ENCODE results near the gene VWA2.

The VWA2 gene

DNA sequence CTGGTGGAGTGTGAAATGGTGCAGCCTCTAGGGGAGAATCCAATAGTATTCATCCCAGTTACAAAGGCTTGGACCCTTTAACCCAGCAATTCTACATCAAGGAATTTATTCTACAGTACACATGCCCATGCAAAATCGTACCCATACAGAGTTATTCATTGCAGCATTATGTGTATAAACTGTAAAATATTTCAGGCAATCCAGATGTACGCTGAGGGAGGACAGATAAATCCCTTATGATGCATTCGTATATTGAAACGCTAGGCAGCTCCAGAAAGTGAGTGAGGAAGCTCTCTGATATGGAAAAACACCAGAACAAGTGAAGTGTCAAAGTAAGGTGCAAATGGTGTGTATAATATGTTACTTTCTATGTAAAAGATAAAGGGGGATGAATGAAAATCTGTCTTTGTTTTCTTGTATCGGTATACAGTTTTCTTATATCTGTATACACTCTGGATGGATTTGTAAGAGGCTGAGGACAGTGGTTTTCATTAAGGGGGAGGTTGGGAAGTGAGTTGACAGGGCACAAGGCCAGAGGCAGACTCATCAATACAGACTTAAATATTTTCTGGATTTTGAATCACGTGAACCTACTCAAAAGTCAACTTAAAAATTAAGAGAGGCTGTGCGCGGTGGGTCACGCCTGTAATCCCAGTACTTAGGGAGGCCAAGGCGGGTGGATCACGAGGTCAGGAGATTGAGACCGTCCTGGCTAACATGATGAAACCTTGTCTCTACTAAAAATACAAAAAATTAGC is 17.1 kb downstream of the VWA2 start:
- Histone ChIP-seq H3K27me3 (ENCODE audit: insufficient read depth, low read length, poor library complexity, severe bottlenecking) (no peaks in the 10 kb centered on the region), H2AFZ (ENCODE audit: low read length) (no peak overlapping the region), H3K4me2 (ENCODE audit: low read depth, low read length, poor library complexity, severe bottlenecking) (no peak overlapping the region)

DNA sequence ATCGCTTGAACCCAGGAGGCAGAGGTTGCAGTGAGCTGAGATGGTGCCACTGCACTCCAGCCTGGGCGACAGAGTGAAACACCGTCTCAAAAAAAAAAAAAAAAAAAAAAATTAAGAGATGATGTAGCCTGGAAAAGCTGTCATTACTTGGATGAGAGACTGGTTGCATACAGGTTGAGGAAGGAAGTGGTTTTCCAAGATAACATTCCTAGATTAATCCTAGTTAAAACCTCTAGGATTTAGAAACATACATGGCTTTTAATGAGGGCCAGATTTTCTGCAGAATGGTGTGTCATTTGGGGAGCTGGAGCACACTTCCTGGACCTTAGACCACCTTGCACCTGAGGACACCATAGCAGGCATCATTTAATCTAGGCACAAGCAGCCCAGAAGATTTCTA is 17.8 kb downstream of the VWA2 start:
- no peaks in the 10 kb centered on the region for H3K79me2 ChIP-seq (ENCODE audit: insufficient read depth, low read length)
- TF ChIP-seq EZH2phosphoT487 (IDR thresholded peaks at IDR 0.05; ENCODE audit: borderline replicate concordance), result no peak
- TF ChIP-seq, protein P1, sequence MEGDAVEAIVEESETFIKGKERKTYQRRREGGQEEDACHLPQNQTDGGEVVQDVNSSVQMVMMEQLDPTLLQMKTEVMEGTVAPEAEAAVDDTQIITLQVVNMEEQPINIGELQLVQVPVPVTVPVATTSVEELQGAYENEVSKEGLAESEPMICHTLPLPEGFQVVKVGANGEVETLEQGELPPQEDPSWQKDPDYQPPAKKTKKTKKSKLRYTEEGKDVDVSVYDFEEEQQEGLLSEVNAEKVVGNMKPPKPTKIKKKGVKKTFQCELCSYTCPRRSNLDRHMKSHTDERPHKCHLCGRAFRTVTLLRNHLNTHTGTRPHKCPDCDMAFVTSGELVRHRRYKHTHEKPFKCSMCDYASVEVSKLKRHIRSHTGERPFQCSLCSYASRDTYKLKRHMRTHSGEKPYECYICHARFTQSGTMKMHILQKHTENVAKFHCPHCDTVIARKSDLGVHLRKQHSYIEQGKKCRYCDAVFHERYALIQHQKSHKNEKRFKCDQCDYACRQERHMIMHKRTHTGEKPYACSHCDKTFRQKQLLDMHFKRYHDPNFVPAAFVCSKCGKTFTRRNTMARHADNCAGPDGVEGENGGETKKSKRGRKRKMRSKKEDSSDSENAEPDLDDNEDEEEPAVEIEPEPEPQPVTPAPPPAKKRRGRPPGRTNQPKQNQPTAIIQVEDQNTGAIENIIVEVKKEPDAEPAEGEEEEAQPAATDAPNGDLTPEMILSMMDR (conservative IDR thresholded peaks at IDR 0.05; ENCODE audit: low read length), result no peak
- no peak overlapping the region for H3K9ac ChIP-seq (ENCODE audit: low read depth, low read length, poor library complexity, severe bottlenecking)
- H3K4me2 ChIP-seq (ENCODE audit: low read depth, low read length, poor library complexity, severe bottlenecking), result no peak overlapping the region
- no peak overlapping the region for H2AFZ ChIP-seq (ENCODE audit: low read length)
- no peaks in the 10 kb centered on the region for H3K27me3 ChIP-seq (ENCODE audit: insufficient read depth, low read length, poor library complexity, severe bottlenecking)
- no peak overlapping the region for H3K4me3 ChIP-seq (ENCODE audit: low read length, poor library complexity, severe bottlenecking)
- no peaks in the 10 kb centered on the region for H3K9me3 ChIP-seq (ENCODE audit: insufficient read depth, low read depth, low read length)
- peaks cover 5% of the 10 kb centered on the region; the same call in 1 of the 2 replicates for H3F3A ChIP-seq (ENCODE audit: low read depth)
- H3K4me1 ChIP-seq (ENCODE audit: insufficient read depth, low read length, poor library complexity, severe bottlenecking), result peaks cover 43% of the 10 kb centered on the region
- no peaks in the 10 kb centered on the region for H3K36me3 ChIP-seq (ENCODE audit: insufficient read depth, low read length)
- H4K20me1 ChIP-seq (ENCODE audit: insufficient read depth, low read length, poor library complexity, severe bottlenecking), result no peaks in the 10 kb centered on the region
- no peaks in the 10 kb centered on the region for H3K9me2 ChIP-seq (replicated peaks; ENCODE audit: low read depth, low read length)

More for the DNA sequence above, 17.1 kb downstream of the VWA2 start:
- peaks cover 37% of the 10 kb centered on the region for H3K4me1 ChIP-seq (ENCODE audit: insufficient read depth, low read length, poor library complexity, severe bottlenecking)
- no peaks in the 10 kb centered on the region for H3K79me2 ChIP-seq (ENCODE audit: insufficient read depth, low read length)
- no peaks in the 10 kb centered on the region for H3K36me3 ChIP-seq (ENCODE audit: insufficient read depth, low read length)
- H3K9me2 ChIP-seq (replicated peaks; ENCODE audit: low read depth, low read length), result no peaks in the 10 kb centered on the region
- peaks cover 5% of the 10 kb centered on the region; the same call in 1 of the 2 replicates for H3F3A ChIP-seq (ENCODE audit: low read depth)
- H4K20me1 ChIP-seq (ENCODE audit: insufficient read depth, low read length, poor library complexity, severe bottlenecking), result no peaks in the 10 kb centered on the region
- no peak overlapping the region for H3K9ac ChIP-seq (ENCODE audit: low read depth, low read length, poor library complexity, severe bottlenecking)
- no peaks in the 10 kb centered on the region for H3K9me3 ChIP-seq (ENCODE audit: insufficient read depth, low read depth, low read length)
- no peak overlapping the region for H3K4me3 ChIP-seq (ENCODE audit: low read length, poor library complexity, severe bottlenecking)
- TF ChIP-seq EZH2phosphoT487 (IDR thresholded peaks at IDR 0.05; ENCODE audit: borderline replicate concordance), result no peak
- TF ChIP-seq, protein P1 (conservative IDR thresholded peaks at IDR 0.05; ENCODE audit: low read length), result no peak

DNA sequence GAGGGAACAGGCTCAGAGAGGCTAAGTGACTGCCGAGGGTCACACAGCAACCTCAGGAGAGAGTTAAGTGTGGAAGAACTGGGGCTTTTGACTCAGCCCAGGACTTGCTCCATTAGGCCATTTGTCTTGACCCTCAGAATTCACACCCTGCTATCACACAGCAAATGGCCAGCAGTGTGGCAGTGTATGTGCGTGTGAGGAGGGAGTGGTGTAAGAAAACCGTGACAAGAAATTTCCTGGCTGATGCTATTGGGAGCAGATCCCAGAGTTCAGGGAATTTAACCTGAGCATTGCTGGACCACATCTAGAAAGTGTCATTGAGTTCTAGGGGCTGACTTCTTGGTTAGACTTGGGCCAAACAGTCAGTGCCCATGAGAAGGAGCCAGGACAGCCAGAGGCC is 18.4 kb downstream of the VWA2 start:
- TF ChIP-seq, protein P1 (conservative IDR thresholded peaks at IDR 0.05; ENCODE audit: low read length), result no peak
- TF ChIP-seq EZH2phosphoT487 (IDR thresholded peaks at IDR 0.05; ENCODE audit: borderline replicate concordance), result no peak
- peaks cover 5% of the 10 kb centered on the region; the same call in 1 of the 2 replicates for H3F3A ChIP-seq (ENCODE audit: low read depth)
- H2AFZ ChIP-seq (ENCODE audit: low read length), result peak overlapping the region; percentile 59; the same call in 1 of the 2 replicates
- H3K4me2 ChIP-seq (ENCODE audit: low read depth, low read length, poor library complexity, severe bottlenecking), result peak overlapping the region; percentile 59
- H3K36me3 ChIP-seq (ENCODE audit: insufficient read depth, low read length), result no peaks in the 10 kb centered on the region
- H3K79me2 ChIP-seq (ENCODE audit: insufficient read depth, low read length), result no peaks in the 10 kb centered on the region
- H3K27me3 ChIP-seq (ENCODE audit: insufficient read depth, low read length, poor library complexity, severe bottlenecking), result no peaks in the 10 kb centered on the region
- no peaks in the 10 kb centered on the region for H4K20me1 ChIP-seq (ENCODE audit: insufficient read depth, low read length, poor library complexity, severe bottlenecking)
- H3K9me2 ChIP-seq (replicated peaks; ENCODE audit: low read depth, low read length), result no peaks in the 10 kb centered on the region
- H3K9ac ChIP-seq (ENCODE audit: low read depth, low read length, poor library complexity, severe bottlenecking), result no peak overlapping the region
- no peak overlapping the region for H3K4me3 ChIP-seq (ENCODE audit: low read length, poor library complexity, severe bottlenecking)
- no peaks in the 10 kb centered on the region for H3K9me3 ChIP-seq (ENCODE audit: insufficient read depth, low read depth, low read length)
- H3K4me1 ChIP-seq (ENCODE audit: insufficient read depth, low read length, poor library complexity, severe bottlenecking), result peaks cover 43% of the 10 kb centered on the region
